ENCODE results near the gene NOL4L.
A peak's percentile ranks its signal among the peaks of the same experiment; 100 is the strongest.

NOL4L gene

GRCh38 chr20:32546918-32547752 lies 38.0 kb downstream of the NOL4L start:
- H3K4me3 ChIP-seq (ENCODE audit: low read depth, low read length), result no peak overlapping the region
- peak; percentile 57 for DNase-seq (ENCODE audit: low read depth)
- TF ChIP-seq, protein P1, sequence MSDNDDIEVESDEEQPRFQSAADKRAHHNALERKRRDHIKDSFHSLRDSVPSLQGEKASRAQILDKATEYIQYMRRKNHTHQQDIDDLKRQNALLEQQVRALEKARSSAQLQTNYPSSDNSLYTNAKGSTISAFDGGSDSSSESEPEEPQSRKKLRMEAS (IDR thresholded peaks at IDR 0.05; ENCODE audit: low read depth, low read length), result no peak
- TF ChIP-seq MYC (IDR thresholded peaks at IDR 0.05; ENCODE audit: low read depth, low read length) (no peak), POLR2A (IDR thresholded peaks at IDR 0.05; ENCODE audit: extremely low read depth, insufficient read length) (no peak)
- TF ChIP-seq, protein P2, sequence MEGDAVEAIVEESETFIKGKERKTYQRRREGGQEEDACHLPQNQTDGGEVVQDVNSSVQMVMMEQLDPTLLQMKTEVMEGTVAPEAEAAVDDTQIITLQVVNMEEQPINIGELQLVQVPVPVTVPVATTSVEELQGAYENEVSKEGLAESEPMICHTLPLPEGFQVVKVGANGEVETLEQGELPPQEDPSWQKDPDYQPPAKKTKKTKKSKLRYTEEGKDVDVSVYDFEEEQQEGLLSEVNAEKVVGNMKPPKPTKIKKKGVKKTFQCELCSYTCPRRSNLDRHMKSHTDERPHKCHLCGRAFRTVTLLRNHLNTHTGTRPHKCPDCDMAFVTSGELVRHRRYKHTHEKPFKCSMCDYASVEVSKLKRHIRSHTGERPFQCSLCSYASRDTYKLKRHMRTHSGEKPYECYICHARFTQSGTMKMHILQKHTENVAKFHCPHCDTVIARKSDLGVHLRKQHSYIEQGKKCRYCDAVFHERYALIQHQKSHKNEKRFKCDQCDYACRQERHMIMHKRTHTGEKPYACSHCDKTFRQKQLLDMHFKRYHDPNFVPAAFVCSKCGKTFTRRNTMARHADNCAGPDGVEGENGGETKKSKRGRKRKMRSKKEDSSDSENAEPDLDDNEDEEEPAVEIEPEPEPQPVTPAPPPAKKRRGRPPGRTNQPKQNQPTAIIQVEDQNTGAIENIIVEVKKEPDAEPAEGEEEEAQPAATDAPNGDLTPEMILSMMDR (IDR thresholded peaks at IDR 0.05; ENCODE audit: low read depth, low read length), result no peak

DNA sequence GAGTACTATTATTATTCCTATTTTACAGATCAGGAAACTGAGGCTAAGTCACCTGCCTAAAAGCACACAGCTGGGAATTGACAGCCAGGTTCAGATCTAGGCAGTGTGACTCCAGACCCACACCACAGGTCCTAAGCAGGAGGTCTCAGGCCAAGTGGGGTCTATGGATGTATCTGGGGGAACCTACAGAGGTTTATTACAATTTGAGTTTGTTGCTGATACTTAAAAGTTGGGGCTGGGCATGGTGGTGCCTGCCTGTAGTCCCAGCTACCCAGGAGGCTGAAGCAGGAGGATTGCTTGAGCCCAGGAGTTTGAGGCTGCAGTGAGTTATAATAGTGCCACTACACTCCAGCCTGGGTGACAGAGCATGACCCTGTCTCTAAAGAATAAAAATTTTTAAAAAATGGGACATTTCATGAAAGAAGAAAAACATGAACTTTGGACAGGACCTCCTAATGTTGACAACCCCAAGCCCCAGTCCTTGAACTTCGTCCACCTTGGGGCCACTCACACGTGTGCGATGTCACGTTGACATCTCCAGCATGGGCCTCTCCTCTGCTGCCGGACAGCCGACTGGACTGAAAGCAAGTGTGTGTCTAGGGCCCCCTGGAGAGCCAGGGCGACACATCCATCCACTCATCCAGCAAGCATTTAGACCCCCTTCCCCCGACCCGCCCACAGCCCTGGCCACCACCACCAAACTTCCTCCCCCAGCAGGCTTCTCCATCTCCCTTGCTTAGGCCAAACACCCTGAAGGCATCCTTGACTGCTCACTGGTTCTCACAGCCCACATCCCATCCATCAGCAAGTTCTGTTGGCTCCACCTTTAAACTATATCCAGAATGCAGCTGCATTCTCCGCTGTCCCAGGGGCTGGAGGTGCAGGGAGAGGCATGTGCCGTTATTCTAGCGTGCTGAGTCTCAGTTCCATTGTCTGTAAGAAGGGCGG lies 40.0 kb downstream of the NOL4L start:
- no peak overlapping the region for H3K4me3 ChIP-seq (ENCODE audit: low read depth, low read length)
- TF ChIP-seq POLR2A (IDR thresholded peaks at IDR 0.05; ENCODE audit: extremely low read depth, insufficient read length) (no peak), MYC (IDR thresholded peaks at IDR 0.05; ENCODE audit: low read depth, low read length) (no peak)
- TF ChIP-seq, protein P2 (IDR thresholded peaks at IDR 0.05; ENCODE audit: low read depth, low read length), result no peak
- TF ChIP-seq, protein P1 (IDR thresholded peaks at IDR 0.05; ENCODE audit: low read depth, low read length), result no peak
- peak; percentile 53 for DNase-seq (ENCODE audit: low read depth)

DNA sequence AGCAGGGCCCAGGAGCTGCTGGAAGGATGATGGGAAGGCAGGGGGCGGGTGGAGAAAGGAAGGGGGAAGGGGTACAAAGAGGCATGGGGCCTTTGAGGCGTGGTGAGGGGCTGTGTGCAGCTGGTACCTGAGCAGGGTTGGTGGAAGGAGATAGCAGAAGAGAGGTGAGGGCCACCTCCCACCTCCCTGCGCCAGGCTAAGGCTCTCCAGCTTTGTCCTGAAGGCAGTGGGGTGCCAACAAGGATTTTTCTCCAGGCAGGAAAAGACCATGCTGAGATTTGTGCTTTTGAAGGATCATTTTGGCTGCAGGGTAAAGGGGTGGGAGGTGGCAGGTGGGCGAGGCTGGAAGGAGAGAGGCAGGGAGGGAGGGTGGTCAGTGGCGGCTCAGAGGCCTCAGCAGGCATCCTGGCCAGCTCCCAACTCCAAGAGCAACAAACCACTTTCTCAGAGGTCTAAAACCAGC lies 40.8 kb downstream of the NOL4L start:
- TF ChIP-seq POLR2A (IDR thresholded peaks at IDR 0.05; ENCODE audit: extremely low read depth, insufficient read length), result no peak
- no peak for TF ChIP-seq MYC (IDR thresholded peaks at IDR 0.05; ENCODE audit: low read depth, low read length)
- TF ChIP-seq, protein P2 (IDR thresholded peaks at IDR 0.05; ENCODE audit: low read depth, low read length), result no peak
- TF ChIP-seq, protein P1 (IDR thresholded peaks at IDR 0.05; ENCODE audit: low read depth, low read length), result no peak
- H3K4me3 ChIP-seq (ENCODE audit: low read depth, low read length), result no peak overlapping the region
- DNase-seq (ENCODE audit: low read depth), result no peak

GRCh38 chr20:32543570-32544259 lies 41.4 kb downstream of the NOL4L start:
- DNase-seq (ENCODE audit: low read depth), result no peak
- TF ChIP-seq, protein P1 (IDR thresholded peaks at IDR 0.05; ENCODE audit: low read depth, low read length), result no peak
- TF ChIP-seq, protein P2 (IDR thresholded peaks at IDR 0.05; ENCODE audit: low read depth, low read length), result no peak
- TF ChIP-seq POLR2A (IDR thresholded peaks at IDR 0.05; ENCODE audit: extremely low read depth, insufficient read length) (no peak), MYC (IDR thresholded peaks at IDR 0.05; ENCODE audit: low read depth, low read length) (no peak)
- H3K4me3 ChIP-seq (ENCODE audit: low read depth, low read length), result no peak overlapping the region

GRCh38 chr20:32542259-32542615 lies 42.9 kb downstream of the NOL4L start:
- TF ChIP-seq POLR2A (IDR thresholded peaks at IDR 0.05; ENCODE audit: extremely low read depth, insufficient read length) (no peak), MYC (IDR thresholded peaks at IDR 0.05; ENCODE audit: low read depth, low read length) (no peak)
- TF ChIP-seq, protein P1 (IDR thresholded peaks at IDR 0.05; ENCODE audit: low read depth, low read length), result no peak
- TF ChIP-seq, protein P2 (IDR thresholded peaks at IDR 0.05; ENCODE audit: low read depth, low read length), result no peak
- H3K4me3 ChIP-seq (ENCODE audit: low read depth, low read length), result no peak overlapping the region
- no peak for DNase-seq (ENCODE audit: low read depth)

Measured in NB4 (cell line).